ENCODE data around the gene NUTM2E.
"Not testable (repeated sequence)": the region's sequence is repeated elsewhere in the genome, so short reads cannot be mapped to it uniquely, and the experiment has no call there.

Gene NUTM2E

GRCh38 chr10:79826496-79827215, at the start of gene NUTM2E:
Gene NUTM2E (plus strand): TSS chr10:79826739. CDS start chr10:79841741, 15,002 bp downstream.
- peak; percentile 52 for DNase-seq (ENCODE audit: low read depth)

GRCh38 chr10:79777997-79778396, 48.5 kb upstream of the NUTM2E start:
- not testable (repeated sequence) for DNase-seq (ENCODE audit: low read depth)

GRCh38 chr10:79779310-79779938, 47.1 kb upstream of the NUTM2E start:
- peak; percentile 40 for DNase-seq (ENCODE audit: low read depth)

- DNase-seq (ENCODE audit: low read depth), result not testable (repeated sequence)
Measured at GRCh38 chr10:79779992-79780391, 46.5 kb upstream of the NUTM2E start.

DNA sequence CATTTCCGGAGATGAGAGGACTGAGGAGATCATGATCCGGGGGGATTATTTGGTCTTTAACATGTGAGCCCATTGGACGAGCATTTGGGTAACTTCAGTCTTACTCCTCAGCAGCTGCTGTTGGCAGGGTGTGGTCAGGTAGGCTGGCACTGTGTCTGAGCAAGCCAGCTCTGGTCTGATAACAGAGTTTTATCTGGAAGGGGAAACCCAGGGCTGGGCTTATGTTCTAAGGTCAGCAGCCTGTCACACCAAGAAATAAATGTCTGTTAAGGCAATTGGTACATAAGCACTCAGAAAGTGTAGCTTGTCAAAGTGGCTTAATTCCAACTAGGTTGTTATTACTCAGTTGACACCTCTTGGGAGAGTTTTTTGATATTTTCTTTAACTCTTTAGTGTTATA, 45.0 kb upstream of the NUTM2E start:
- not testable (repeated sequence) for DNase-seq (ENCODE audit: low read depth)

DNA sequence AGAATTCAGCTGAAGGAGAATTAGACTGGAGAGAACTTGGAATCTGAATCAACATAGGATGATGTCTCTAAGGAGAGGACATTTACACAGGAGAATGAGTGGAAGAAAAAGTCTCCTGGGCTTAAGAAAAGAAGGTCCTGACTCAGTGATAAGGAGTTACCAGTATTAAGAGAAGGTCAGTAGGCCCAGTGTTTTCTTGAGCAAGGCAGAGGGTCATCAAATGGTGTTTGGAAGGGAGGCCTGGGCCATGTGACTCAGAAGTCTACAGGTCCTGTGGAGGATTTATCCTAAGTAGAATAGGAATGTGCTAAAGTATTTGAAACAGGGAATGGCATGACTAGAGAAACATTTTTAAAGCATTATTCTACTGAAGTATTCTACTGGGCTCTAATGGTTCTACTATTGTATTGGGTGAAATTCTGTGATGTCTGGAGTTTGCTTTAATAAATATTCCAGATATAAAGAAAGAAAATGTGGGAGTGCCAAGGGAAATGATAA, 39.0 kb upstream of the NUTM2E start:
- DNase-seq (ENCODE audit: low read depth), result not testable (repeated sequence)

DNA sequence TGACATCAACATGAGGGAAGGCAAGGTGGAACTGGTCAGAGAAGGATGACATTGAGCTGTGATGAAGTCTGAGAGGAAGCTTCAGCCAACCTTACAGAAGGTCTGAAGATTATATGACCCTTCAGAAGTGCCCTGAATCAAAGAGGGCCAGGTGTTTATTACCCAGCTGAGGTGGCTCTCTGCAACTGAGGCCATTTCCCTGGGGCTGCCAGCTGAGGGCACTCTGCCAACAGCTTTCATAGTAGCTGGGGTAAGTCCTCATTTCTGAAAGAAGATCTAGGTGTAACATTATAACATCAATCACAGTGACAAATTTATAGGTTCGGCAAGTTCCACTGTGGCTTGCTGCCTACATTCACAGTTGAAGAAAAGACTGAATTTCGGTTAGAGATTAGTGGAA, 37.2 kb upstream of the NUTM2E start:
- not testable (repeated sequence) for DNase-seq (ENCODE audit: low read depth)

- DNase-seq (ENCODE audit: low read depth), result not testable (repeated sequence)
Measured at GRCh38 chr10:79791906-79792517, 34.5 kb upstream of the NUTM2E start.

GRCh38 chr10:79799337-79799736, 27.2 kb upstream of the NUTM2E start:
- DNase-seq (ENCODE audit: low read depth), result not testable (repeated sequence)

- not testable (repeated sequence) for DNase-seq (ENCODE audit: low read depth)
Measured at GRCh38 chr10:79805857-79806256, 20.7 kb upstream of the NUTM2E start.

GRCh38 chr10:79811895-79812294, 14.6 kb upstream of the NUTM2E start:
- not testable (repeated sequence) for DNase-seq (ENCODE audit: low read depth)

DNA sequence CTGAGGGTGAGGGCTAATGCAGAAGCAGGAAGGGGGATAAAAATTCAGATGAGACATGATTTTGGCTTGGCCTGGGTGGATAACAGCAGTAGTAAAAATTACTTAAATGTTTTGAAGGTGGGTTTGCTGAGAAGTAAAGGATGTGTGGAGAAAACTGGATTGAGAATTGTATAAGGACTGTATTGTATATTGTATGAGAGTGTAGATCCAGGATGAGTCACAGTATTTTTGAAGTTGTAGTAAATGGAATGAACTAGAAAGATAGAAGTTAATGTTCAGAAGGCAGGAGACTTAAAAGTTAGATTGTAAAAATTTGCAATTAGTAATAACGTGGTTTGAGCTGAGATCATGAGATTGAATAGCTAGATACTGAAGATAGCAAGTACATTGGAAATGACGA, 10.2 kb upstream of the NUTM2E start:
- not testable (repeated sequence) for DNase-seq (ENCODE audit: low read depth)

DNA sequence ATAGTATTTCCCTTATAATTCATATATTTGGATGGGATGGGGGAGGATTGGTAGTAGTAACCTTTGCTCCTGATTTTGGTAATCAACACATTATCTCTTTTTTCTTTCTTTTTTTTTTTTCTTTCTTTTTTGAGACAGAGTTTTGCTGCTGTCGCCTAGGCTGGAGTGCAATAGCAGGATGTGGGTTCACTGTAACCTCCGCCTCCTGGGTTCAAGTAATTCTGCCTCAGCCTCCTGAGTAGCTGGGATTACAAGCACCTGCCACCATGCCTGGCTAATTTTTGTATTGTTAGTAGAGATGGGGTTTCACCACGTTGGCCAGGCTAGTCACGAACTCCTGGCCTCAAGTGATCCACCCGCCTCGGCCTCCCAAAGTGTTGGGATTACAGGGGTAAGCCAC, 3.2 kb upstream of the NUTM2E start:
- not testable (repeated sequence) for DNase-seq (ENCODE audit: low read depth)

GRCh38 chr10:79825587-79826011, 940 bp upstream of the NUTM2E start:
- DNase-seq (ENCODE audit: low read depth), result peak; percentile 11

GRCh38 chr10:79826131-79826495, 426 bp upstream of the NUTM2E start:
- DNase-seq (ENCODE audit: low read depth), result peak; percentile 2

DNA sequence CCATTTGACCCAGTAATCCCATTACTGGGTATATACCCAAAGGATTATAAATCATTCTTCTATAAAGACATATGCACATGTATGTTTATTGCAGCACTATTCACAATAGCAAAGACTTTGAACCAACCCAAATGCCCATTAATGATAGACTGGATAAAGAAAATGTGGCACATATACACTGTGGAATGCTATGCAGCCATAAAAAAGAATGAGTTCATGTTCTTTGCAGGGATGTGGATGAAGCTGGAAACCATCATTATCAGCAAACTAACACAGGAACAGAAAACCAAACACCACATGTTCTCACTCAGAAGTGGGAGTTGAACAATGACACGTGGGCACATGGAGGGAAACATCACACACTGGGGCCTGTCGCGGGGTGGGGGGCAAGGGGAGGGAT, 7.3 kb downstream of the NUTM2E start:
- not testable (repeated sequence) for DNase-seq (ENCODE audit: low read depth)

DNA sequence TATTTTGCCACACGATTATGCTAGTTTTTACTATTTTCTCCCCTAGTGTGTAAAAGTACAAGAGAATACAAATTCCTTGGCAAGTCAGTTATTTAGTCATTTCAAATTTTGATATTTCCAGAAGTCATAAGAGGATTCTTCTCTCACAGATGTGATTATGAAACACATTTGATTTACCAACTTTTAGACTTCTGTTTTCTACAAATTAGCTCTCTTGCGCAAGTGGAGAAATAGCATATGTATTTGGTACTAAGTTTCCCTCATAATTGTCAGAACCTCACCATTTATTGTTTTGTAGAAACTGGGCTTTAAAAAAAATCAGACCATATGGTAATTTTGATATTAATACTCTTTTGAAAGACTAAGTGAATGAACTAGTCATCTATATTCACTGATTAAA, 9.4 kb downstream of the NUTM2E start:
- DNase-seq (ENCODE audit: low read depth), result not testable (repeated sequence)

- not testable (repeated sequence) for DNase-seq (ENCODE audit: low read depth)
Measured at GRCh38 chr10:79836891-79837290, 10.4 kb downstream of the NUTM2E start.

- not testable (repeated sequence) for DNase-seq (ENCODE audit: low read depth)
Measured at GRCh38 chr10:79838441-79838840, 11.9 kb downstream of the NUTM2E start.

- not testable (repeated sequence) for DNase-seq (ENCODE audit: low read depth)
Measured at GRCh38 chr10:79853191-79853854, 26.8 kb downstream of the NUTM2E start.

DNA sequence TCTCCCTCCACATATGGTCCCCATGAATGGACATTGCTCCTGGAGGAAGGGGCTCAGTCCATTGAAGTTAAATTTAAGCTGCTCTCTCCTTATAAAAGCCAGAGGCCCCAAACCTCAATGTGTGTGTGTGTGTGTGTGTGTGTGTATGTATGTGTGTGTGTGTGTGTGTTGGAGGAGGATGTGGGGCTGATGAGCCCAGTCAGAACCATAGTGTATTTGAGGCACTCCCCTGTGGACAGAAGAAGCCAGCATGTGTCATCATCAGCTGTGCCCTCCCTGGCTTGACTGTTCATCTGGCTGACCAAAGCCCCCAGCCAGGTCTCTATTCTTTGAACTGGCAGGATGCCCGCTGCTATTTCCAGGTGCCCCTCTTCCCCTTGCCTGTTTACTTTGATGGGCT, 35.7 kb downstream of the NUTM2E start:
- DNase-seq (ENCODE audit: low read depth), result not testable (repeated sequence)

- DNase-seq (ENCODE audit: low read depth), result not testable (repeated sequence)
Measured at GRCh38 chr10:79862803-79863202, 36.3 kb downstream of the NUTM2E start.
